H1 (cell line): ENCODE measurements around the gene ROPN1. TPM values are rescaled to one million over a fixed set of nuclear protein-coding genes. Genes with fewer than 3 reads are reported as not detected.

Source experiments
- CTCF ChIA-PET: fragments of 300-600 bp; sonication (Branson Sonifier 250); formaldehyde crosslinking; loops from one replicate; lab custom pipeline; 2021; ENCODE audit not compliant: partially characterized antibody; lab: Charles Lee
- POLR2A ChIA-PET: fragments of 300-600 bp; sonication (Branson Sonifier 250); formaldehyde crosslinking; loops from one replicate; lab custom pipeline; 2021; ENCODE audit warnings: inconsistent platforms; ENCODE audit not compliant: partially characterized antibody; lab: Charles Lee
- DNase-seq, 2 experiments: peaks; one replicate each; pipeline versions ENCODE4 v3.0.0 to v3.0.0-alpha.2; 2010 to 2022; ENCODE audit warnings: low spot score in 2 of 2, low read depth in 1 of 2, mixed read lengths in 1 of 2
- FAIRE-seq: peaks from 2 replicates; lab custom pipeline; 2011; peaks lifted over from hg19 to GRCh38; lab: Jason Lieb, UNC
- H2AFZ ChIP-seq: 2 replicates; pipeline ENCODE4 v1.8.1; 2012; ENCODE audit warnings: low read length, inconsistent platforms
- H2AK5ac ChIP-seq: 2 replicates; pipeline ENCODE4 v1.6.1; 2013; ENCODE audit warnings: low read depth, low read length
- H2BK120ac ChIP-seq: replicated peaks from 2 replicates; pipeline ENCODE3; 2013; ENCODE audit warnings: low read depth, low read length, inconsistent platforms
- H2BK12ac ChIP-seq: 2 replicates; pipeline ENCODE4 v1.6.1; 2013; ENCODE audit warnings: low read depth, low read length
- H2BK15ac ChIP-seq: 2 replicates; pipeline ENCODE4 v1.6.1; 2013; ENCODE audit warnings: low read length
- H2BK20ac ChIP-seq: 2 replicates; pipeline ENCODE4 v1.6.1; 2013; ENCODE audit warnings: low read length
- H2BK5ac ChIP-seq: 2 replicates; pipeline ENCODE4 v1.6.1; 2013; ENCODE audit warnings: low read depth, low read length
- H3K14ac ChIP-seq: 2 replicates; pipeline ENCODE4 v1.6.1; 2013; ENCODE audit warnings: inconsistent platforms; ENCODE audit not compliant: insufficient read length
- H3K18ac ChIP-seq: 2 replicates; pipeline ENCODE4 v1.6.1; 2013; ENCODE audit warnings: low read length; ENCODE audit errors: extremely low read depth
- H3K23ac ChIP-seq: 2 replicates; pipeline ENCODE4 v1.6.1; 2013; ENCODE audit warnings: inconsistent platforms; ENCODE audit not compliant: insufficient read length
- H3K23me2 ChIP-seq: 2 replicates; pipeline ENCODE4 v1.6.1; 2013; ENCODE audit warnings: low read depth, low read length
- H3K27ac ChIP-seq: 2 replicates; pipeline ENCODE4 v1.6.1; 2011; ENCODE audit warnings: low read depth, low read length, inconsistent platforms
- H3K27me3 ChIP-seq, 4 experiments: replicated peaks in 1 of 4; 1 replicate in 1 of 4; 2 replicates in 3 of 4; pipeline versions ENCODE4 v1.6.1 to v1.8.1; 2011 to 2013; ENCODE audit warnings: low read length in 3 of 4, mild to moderate bottlenecking in 3 of 4, inconsistent platforms in 2 of 4, mixed read lengths in 2 of 4, moderate library complexity in 1 of 4; ENCODE audit not compliant: control insufficient read depth in 3 of 4, insufficient read depth in 3 of 4; ENCODE audit errors: extremely low read depth in 1 of 4
- H3K36me3 ChIP-seq, 4 experiments: 2 replicates each; pipeline versions ENCODE4 v1.6.1 to v1.8.1; 2011 to 2013; ENCODE audit warnings: mild to moderate bottlenecking in 4 of 4, low read length in 3 of 4, moderate library complexity in 2 of 4, control low read depth in 1 of 4, inconsistent platforms in 1 of 4; ENCODE audit not compliant: insufficient read depth in 4 of 4, control insufficient read depth in 2 of 4
- H3K4ac ChIP-seq: replicated peaks from 2 replicates; pipeline ENCODE3; 2013; ENCODE audit warnings: low read length, low read depth, mixed read lengths, inconsistent platforms; ENCODE audit not compliant: insufficient read length
- H3K4me1 ChIP-seq, 4 experiments: replicated peaks in 1 of 4; 1 replicate in 1 of 4; 2 replicates in 3 of 4; pipeline versions ENCODE4 v1.6.1 to v1.8.1; 2011 to 2013; ENCODE audit warnings: low read length in 3 of 4, inconsistent platforms in 2 of 4, mixed read lengths in 1 of 4; ENCODE audit not compliant: insufficient read depth in 4 of 4, control insufficient read depth in 3 of 4
- H3K4me2 ChIP-seq, 2 experiments: 2 replicates each; pipeline versions ENCODE4 v1.6.1 to v1.8.1; 2011 to 2013; ENCODE audit warnings: low read depth in 2 of 2, low read length in 2 of 2, control low read depth in 1 of 2, inconsistent platforms in 1 of 2, mild to moderate bottlenecking in 1 of 2; ENCODE audit not compliant: insufficient read depth in 1 of 2
- H3K4me3 ChIP-seq, 4 experiments: fragments of 200-600, 300-600 bp in 1 of 4; sonication (generic), shearing (Covaris generic), sonication (Bioruptor Twin) in 1 of 4; 2 replicates each; pipeline versions ENCODE4 v1.5.1 to v1.8.1; 2011 to 2016; ENCODE audit warnings: low read length in 4 of 4, low read depth in 3 of 4, control low read depth in 2 of 4, inconsistent platforms in 2 of 4, mild to moderate bottlenecking in 2 of 4, mixed read lengths in 1 of 4, moderate library complexity in 1 of 4; ENCODE audit not compliant: insufficient read depth in 2 of 4; ENCODE audit errors: extremely low read depth in 1 of 4
- H3K56ac ChIP-seq: replicated peaks from 2 replicates; pipeline ENCODE3; 2013; ENCODE audit warnings: low read depth, mild to moderate bottlenecking, mixed read lengths, low read length, inconsistent platforms; ENCODE audit not compliant: insufficient read length
- H3K79me1 ChIP-seq: 2 replicates; pipeline ENCODE4 v1.6.1; 2013; ENCODE audit warnings: low read depth, low read length, control low read depth
- H3K79me2 ChIP-seq, 2 experiments: 2 replicates each; pipeline versions ENCODE4 v1.6.1 to v1.8.1; 2012 to 2013; ENCODE audit warnings: low read length in 2 of 2, mild to moderate bottlenecking in 2 of 2, inconsistent platforms in 1 of 2; ENCODE audit not compliant: insufficient read depth in 2 of 2, control insufficient read depth in 1 of 2
- H3K9ac ChIP-seq, 4 experiments: replicated peaks in 1 of 4; 1 replicate in 1 of 4; 2 replicates in 3 of 4; pipeline versions ENCODE4 v1.6.1 to v1.8.1; 2011 to 2013; ENCODE audit warnings: low read depth in 3 of 4, low read length in 3 of 4, control low read depth in 2 of 4, mild to moderate bottlenecking in 2 of 4, moderate library complexity in 2 of 4, inconsistent platforms in 1 of 4; ENCODE audit errors: extremely low read depth in 1 of 4
- H3K9me3 ChIP-seq, 2 experiments: 2 replicates each; pipeline versions ENCODE4 v1.6.1 to v1.8.1; 2012 to 2013; ENCODE audit warnings: mild to moderate bottlenecking in 2 of 2, moderate library complexity in 2 of 2, control low read depth in 1 of 2, inconsistent platforms in 1 of 2, low read depth in 1 of 2, low read length in 1 of 2, mixed read lengths in 1 of 2; ENCODE audit not compliant: insufficient read depth in 2 of 2
- H4K20me1 ChIP-seq, 2 experiments: replicated peaks in 1 of 2; 2 replicates each; pipeline versions ENCODE3 to v1.8.1; 2011 to 2013; ENCODE audit warnings: inconsistent platforms in 2 of 2, low read length in 2 of 2, mild to moderate bottlenecking in 1 of 2; ENCODE audit not compliant: insufficient read depth in 2 of 2, control insufficient read depth in 1 of 2
- H4K5ac ChIP-seq: 2 replicates; pipeline ENCODE4 v1.6.1; 2013; ENCODE audit warnings: low read length, low read depth, mixed read lengths, inconsistent platforms; ENCODE audit not compliant: insufficient read length
- H4K8ac ChIP-seq: 2 replicates; pipeline ENCODE4 v1.8.0; 2013; ENCODE audit warnings: mild to moderate bottlenecking, moderate library complexity, low read length, inconsistent platforms; ENCODE audit not compliant: insufficient read depth; ENCODE audit errors: extremely low read depth
- H4K91ac ChIP-seq: replicated peaks from 2 replicates; pipeline ENCODE3; 2013; ENCODE audit warnings: low read length, mixed read lengths, inconsistent platforms; ENCODE audit not compliant: insufficient read length
- CBX5 ChIP-seq: fragments of 300-800, 300-1000 bp; sonication (generic); IDR thresholded peaks from 2 replicates; pipeline ENCODE4 v1.7.1; 2016; ENCODE audit warnings: antibody characterized with exemption, low read length, low read depth
- GABPA ChIP-seq: IDR thresholded peaks from 2 replicates; pipeline ENCODE4 v1.6.1; 2011; ENCODE audit warnings: mild to moderate bottlenecking, low read length, moderate library complexity, borderline replicate concordance; ENCODE audit not compliant: insufficient read depth
- MAFK ChIP-seq: IDR thresholded peaks from 2 replicates; pipeline ENCODE4 v1.6.1; 2012; ENCODE audit warnings: low read depth, mild to moderate bottlenecking, improper control_type of control experiment, low read length
- NANOG ChIP-seq: IDR thresholded peaks from 2 replicates; pipeline ENCODE4 v1.6.1; 2011; ENCODE audit warnings: low read length, low read depth, mild to moderate bottlenecking, inconsistent platforms; ENCODE audit not compliant: insufficient read depth, poor library complexity, severe bottlenecking
- RBBP5 ChIP-seq: IDR thresholded peaks from 2 replicates; pipeline ENCODE4 v1.7.1; 2012; ENCODE audit warnings: low read depth, mild to moderate bottlenecking, inconsistent platforms, low read length, moderate library complexity, borderline replicate concordance
- SAP30 ChIP-seq: fragments of 300-600 bp; sonication (generic); IDR thresholded peaks from 2 replicates; pipeline ENCODE4 v1.7.1; 2012; ENCODE audit warnings: low read length, moderate library complexity, mild to moderate bottlenecking, inconsistent platforms; ENCODE audit not compliant: insufficient read depth, insufficient replicate concordance
- SIX5 ChIP-seq: IDR thresholded peaks from 2 replicates; pipeline ENCODE4 v1.6.1; 2011; ENCODE audit warnings: mild to moderate bottlenecking, low read depth, low read length
- SP1 ChIP-seq: IDR thresholded peaks from 2 replicates; pipeline ENCODE4 v1.6.1; 2011; ENCODE audit warnings: low read depth, low read length
- SRF ChIP-seq: IDR thresholded peaks from 2 replicates; pipeline ENCODE4 v1.6.1; 2011; ENCODE audit warnings: mild to moderate bottlenecking, low read depth, low read length, moderate library complexity
- SUZ12 ChIP-seq: fragments of 200-600 bp; sonication (generic); IDR thresholded peaks from 2 replicates; pipeline ENCODE4 v1.6.1; 2012; ENCODE audit warnings: mild to moderate bottlenecking, inconsistent platforms, low read length, moderate library complexity, mixed read lengths
- TCF12 ChIP-seq: IDR thresholded peaks from 2 replicates; pipeline ENCODE4 v1.6.1; 2011; ENCODE audit warnings: low read depth, mild to moderate bottlenecking, low read length
- YY1 ChIP-seq: IDR thresholded peaks from 2 replicates; pipeline ENCODE4 v1.6.1; 2011; ENCODE audit warnings: low read depth, mild to moderate bottlenecking, low read length
- WGBS, 2 experiments: shearing (Covaris generic) in 1 of 2; methylation state at CpG; one replicate each; pipeline versions ENCODE4 v1.1.6 to v1.1.7; 2013 to 2015; ENCODE audit warnings: low lambda C conversion rate in 2 of 2, mixed read lengths in 2 of 2, inconsistent platforms in 1 of 2, low coverage in 1 of 2, missing lambda C conversion rate in 1 of 2; ENCODE audit not compliant: insufficient replicate concordance in 2 of 2, insufficient coverage in 1 of 2, insufficient read length in 1 of 2; ENCODE audit errors: extremely low coverage in 1 of 2, missing lambda C conversion rate in 1 of 2; 5-methylcytosine and 5-hydroxymethylcytosine counted together
- polyA plus RNA-seq, 7 experiments: library from polyadenylated mRNA; depleted of rRNA in 3 of 7; stranded (reverse) in 5 of 7; unstranded in 2 of 7; fragments of >200 nt in 5 of 7; fragments of 200-250 nt in 2 of 7; gene quantifications; 1 replicate in 5 of 7; 2 replicates in 1 of 7; 4 replicates in 1 of 7; pipeline versions ENCODE4 v1.2.1 to v1.2.3, GENCODE V29; 2011 to 2013; ENCODE audit warnings: missing spikeins in 2 of 7, mixed read lengths in 2 of 7
- total RNA-seq: library from RNA; stranded (reverse); fragmentation: NEBNext Ultra II Directional; extraction: Animal tissue kit (Norgen Biotek cat#: 25700); gene quantifications from 2 replicates; pipeline ENCODE4 v1.2.1, GENCODE V29; 2021

ROPN1 gene
- total and polyA plus RNA-seq, 2 of the 8 experiments (the other 6 are each of a cell fraction or from before 2014, with no cell fraction given), result 0.03 TPM; not detected in 1

DNA sequence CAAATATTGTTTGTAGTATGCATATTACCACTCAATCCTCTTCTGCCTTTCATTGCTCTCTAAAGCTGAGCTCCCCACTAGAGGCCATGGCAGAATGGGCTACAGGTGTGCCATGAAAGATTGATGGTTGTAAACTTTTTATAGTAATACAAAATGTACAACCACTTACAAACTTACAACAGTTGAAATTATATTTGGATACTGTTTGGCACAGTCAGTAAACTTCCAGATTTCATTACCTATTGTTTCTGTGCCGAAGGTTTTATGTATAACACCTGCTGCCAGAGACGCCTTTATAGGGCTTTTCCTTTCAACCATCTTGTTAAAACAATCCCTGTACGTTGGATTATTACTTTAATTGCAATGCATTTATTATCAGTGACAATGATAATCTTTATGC lies 7.0 kb downstream of the ROPN1 start:
- H2AFZ ChIP-seq, result no peak overlapping the region
- H3K18ac ChIP-seq, result no peak overlapping the region
- no peaks in the 10 kb centered on the region for H4K20me1 ChIP-seq
- no peak overlapping the region for H2BK5ac ChIP-seq
- H3K14ac ChIP-seq, result no peak overlapping the region
- no peak overlapping the region for H3K27ac ChIP-seq
- H2BK12ac ChIP-seq, result no peak overlapping the region
- no peak overlapping the region for H3K23ac ChIP-seq
- no peak overlapping the region for H2AK5ac ChIP-seq
- H3K27me3 ChIP-seq, result peaks cover 2 to 13% (median 10%) of the 10 kb centered on the region in 4 experiments; a peak in 6 of 7 replicates
- no peak overlapping the region for H3K56ac ChIP-seq
- no peak for TF ChIP-seq GABPA
- no peak for TF ChIP-seq TCF12
- TF ChIP-seq SP1, result no peak
- TF ChIP-seq CBX5, result no peak
- TF ChIP-seq SAP30, result no peak
- no peak for TF ChIP-seq NANOG
- TF ChIP-seq SRF, result no peak
- no peak for TF ChIP-seq RBBP5
- TF ChIP-seq YY1, result no peak
- no peak for TF ChIP-seq MAFK
- TF ChIP-seq SUZ12, result no peak
- TF ChIP-seq SIX5, result no peak
- TF ChIP-seq, all 59 proteins: peak for 0
- no peaks in the 10 kb centered on the region for H3K79me2 ChIP-seq
- POLR2A ChIA-PET, result no interaction called here
- no peak overlapping the region for H4K8ac ChIP-seq
- no peaks in the 10 kb centered on the region for H3K79me1 ChIP-seq
- no peak overlapping the region for H4K5ac ChIP-seq
- no peak overlapping the region for H2BK15ac ChIP-seq
- no peak for FAIRE-seq
- CTCF ChIA-PET, result no interaction called here
- WGBS, 2 experiments, result 85% methylated on average over 3 of the region's 3 CpGs; no CpG with 5 or more reads in 1 of the 2 experiments
- no peaks in the 10 kb centered on the region; a peak in 1 of 7 replicates for H3K4me1 ChIP-seq
- no peak for DNase-seq
- no peak overlapping the region for H3K4ac ChIP-seq
- H3K9me3 ChIP-seq, result no peaks in the 10 kb centered on the region
- H3K4me2 ChIP-seq, result no peak overlapping the region
- no peaks in the 10 kb centered on the region for H3K23me2 ChIP-seq
- H3K4me3 ChIP-seq, result no peak overlapping the region
- H3K36me3 ChIP-seq, result no peaks in the 10 kb centered on the region
- no peak overlapping the region; a peak in 1 of 7 replicates for H3K9ac ChIP-seq
- H2BK120ac ChIP-seq, result no peak overlapping the region
- no peak overlapping the region for H4K91ac ChIP-seq
- no peak overlapping the region for H2BK20ac ChIP-seq
